Spinal cord (tissue), 10 donors: ENCODE data around the gene SCYGR7. TPM values are rescaled to one million over a fixed set of nuclear protein-coding genes. Genes with fewer than 3 reads are reported as not detected.
"Not testable (repeated sequence)": the region's sequence is repeated elsewhere in the genome, so short reads cannot be mapped to it uniquely, and the experiment has no call there.

Experiments used
- DNase-seq, 6 donors: peaks; one replicate each; pipeline versions ENCODE4 v3.0.0 to v3.0.0-alpha.2; 2013 to 2015; ENCODE audit warnings: low spot score in 6 of 6, low read depth in 4 of 6
- H3K27ac ChIP-seq: one replicate; pipeline ENCODE4 v1.5.1; 2013; ENCODE audit warnings: low read depth, low read length, control low read depth
- H3K27me3 ChIP-seq: one replicate; pipeline ENCODE4 v1.6.1; 2013; ENCODE audit warnings: low read length; ENCODE audit not compliant: control insufficient read depth, insufficient read depth
- H3K36me3 ChIP-seq: one replicate; pipeline ENCODE4 v1.6.1; 2013; ENCODE audit warnings: low read length; ENCODE audit not compliant: control insufficient read depth, insufficient read depth
- H3K4me1 ChIP-seq: one replicate; pipeline ENCODE4 v1.6.1; 2013; ENCODE audit warnings: low read length; ENCODE audit not compliant: control insufficient read depth, insufficient read depth
- H3K4me3 ChIP-seq: one replicate; pipeline ENCODE4 v1.5.1; 2013; ENCODE audit warnings: low read depth, low read length, control low read depth
- H3K9me3 ChIP-seq: one replicate; pipeline ENCODE4 v1.6.1; 2013; ENCODE audit warnings: low read length; ENCODE audit not compliant: control insufficient read depth, insufficient read depth
- WGBS: methylation state at CpG from one replicate; pipeline ENCODE4 v1.1.5; 2013; ENCODE audit warnings: missing lambda C conversion rate; ENCODE audit not compliant: insufficient coverage; 5-methylcytosine and 5-hydroxymethylcytosine counted together
- polyA plus RNA-seq, 2 donors: library from polyadenylated mRNA; unstranded; fragments of 120-200 nt; gene quantifications; one replicate each; pipeline ENCODE4 v1.2.1, GENCODE V29; 2013; ENCODE audit not compliant: insufficient read length in 2 of 2
- total RNA-seq, 2 donors: library from RNA; depleted of rRNA in 1 of 2; stranded (reverse); fragments of 120-200 nt in 1 of 2; fragments of >200 nt in 1 of 2; gene quantifications; one replicate each; pipeline versions ENCODE4 v1.2.3 to v1.2.4, GENCODE V29; 2013 to 2014
- donor health status: healthy.

SCYGR7 gene
- total and polyA plus RNA-seq, 4 donors = not detected

- H3K9me3 ChIP-seq = no peaks in the 10 kb centered on the region
- H3K36me3 ChIP-seq = no peaks in the 10 kb centered on the region
- H3K4me1 ChIP-seq = peaks cover 14% of the 10 kb centered on the region
- H3K27ac ChIP-seq = no peak overlapping the region
- H3K27me3 ChIP-seq = no peaks in the 10 kb centered on the region
- H3K4me3 ChIP-seq = no peak overlapping the region
- WGBS = no CpG with 5 or more reads among the region's 1 CpG
- no peak for DNase-seq
Observed at GRCh38 chr2:227713291-227713690, 14.8 kb upstream of the SCYGR7 start.

DNA sequence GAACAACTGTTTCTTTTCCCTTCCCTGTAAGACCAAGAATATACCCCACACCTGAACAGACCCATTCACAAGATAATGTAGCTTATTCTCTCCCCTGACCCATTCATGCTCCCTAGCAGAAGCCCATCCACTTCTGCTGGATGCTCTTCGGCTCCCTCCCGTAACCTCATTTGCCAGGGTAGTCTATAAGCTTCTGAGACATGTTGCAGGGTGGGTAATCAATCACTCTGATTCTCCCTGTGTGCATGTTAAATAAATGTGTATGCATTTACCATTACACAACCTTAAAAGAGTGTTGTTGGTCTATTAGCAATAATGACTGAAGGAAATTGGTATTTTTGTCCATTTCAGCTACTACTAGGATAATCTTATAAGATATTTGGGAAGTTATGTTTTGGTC is 11.6 kb upstream of the SCYGR7 start:
- no peak for DNase-seq
- WGBS = no CpG with 5 or more reads among the region's 2 CpGs
- H3K9me3 ChIP-seq = no peaks in the 10 kb centered on the region
- no peaks in the 10 kb centered on the region for H3K36me3 ChIP-seq
- no peak overlapping the region for H3K4me3 ChIP-seq
- H3K4me1 ChIP-seq = peaks cover 18% of the 10 kb centered on the region
- H3K27ac ChIP-seq = no peak overlapping the region
- H3K27me3 ChIP-seq = no peaks in the 10 kb centered on the region

GRCh38 chr2:227717687-227718567 is 10.2 kb upstream of the SCYGR7 start, which contains the start of gene SLC19A3:
TSS of gene SLC19A3 (minus strand) at chr2:227718028. CDS start at chr2:227702318, 15,710 bp downstream.
- no peaks in the 10 kb centered on the region for H3K9me3 ChIP-seq
- H3K27ac ChIP-seq = peak within 1 kb of the TSS; percentile 73
- no peaks in the 10 kb centered on the region for H3K36me3 ChIP-seq
- under 1% methylated on average over 32 of the region's 35 CpGs for WGBS
- peaks cover 18% of the 10 kb centered on the region for H3K4me1 ChIP-seq
- H3K4me3 ChIP-seq = peak within 1 kb of the TSS; percentile 60
- H3K27me3 ChIP-seq = no peaks in the 10 kb centered on the region
- peak; percentile 71 to 98 (median 80) for DNase-seq

DNA sequence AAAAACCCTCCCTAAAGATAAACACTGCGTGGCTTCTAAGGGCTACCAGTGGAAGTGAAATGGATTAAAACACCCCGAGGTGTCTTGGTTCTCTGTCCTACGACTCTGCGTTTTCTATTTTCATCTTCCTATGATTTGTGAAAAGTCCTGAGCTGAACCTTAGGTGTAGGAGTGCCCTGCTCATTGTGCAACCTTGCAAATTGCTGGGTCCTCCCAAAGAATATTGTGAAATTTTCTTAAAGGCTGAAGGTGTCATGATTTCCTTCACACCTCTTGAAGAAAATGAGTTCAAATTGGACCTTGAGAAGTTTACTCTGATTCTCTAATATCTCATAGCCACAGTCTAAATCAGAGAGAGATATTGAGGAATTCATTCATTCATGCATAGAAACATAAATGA is 8.5 kb upstream of the SCYGR7 start:
- 100% methylated on average over 1 of the region's 4 CpGs for WGBS
- no peaks in the 10 kb centered on the region for H3K27me3 ChIP-seq
- peaks cover 18% of the 10 kb centered on the region for H3K4me1 ChIP-seq

DNA sequence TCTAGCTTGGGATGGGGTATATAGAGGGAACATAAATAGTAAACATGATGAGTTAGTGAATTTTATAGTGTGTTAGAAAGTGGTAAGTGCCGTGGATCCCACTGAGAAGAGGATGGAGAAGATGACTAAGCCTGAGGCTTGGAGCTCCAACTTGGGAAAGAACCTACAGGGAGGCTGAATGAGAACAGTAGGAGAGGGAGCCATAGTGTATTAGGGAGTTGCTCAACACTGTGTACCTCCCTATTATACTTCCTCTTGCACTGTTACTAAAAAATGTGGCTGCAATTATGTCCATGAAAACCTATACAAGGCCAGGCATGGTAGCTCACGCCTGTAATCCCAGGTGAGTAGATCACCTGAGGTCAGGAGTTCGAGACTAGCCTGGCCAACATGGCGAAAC is 7.5 kb upstream of the SCYGR7 start:
- Histone ChIP-seq H3K4me3 (no peak overlapping the region), H3K27me3 (no peaks in the 10 kb centered on the region), H3K9me3 (no peaks in the 10 kb centered on the region), H3K27ac (no peak overlapping the region), H3K36me3 (no peaks in the 10 kb centered on the region), H3K4me1 (peaks cover 18% of the 10 kb centered on the region)
- WGBS = 91% methylated on average over 4 of the region's 4 CpGs
- DNase-seq = no peak

More for the DNA sequence above, 8.5 kb upstream of the SCYGR7 start:
- DNase-seq = no peak
- Histone ChIP-seq H3K4me3 (no peak overlapping the region), H3K9me3 (no peaks in the 10 kb centered on the region), H3K36me3 (no peaks in the 10 kb centered on the region), H3K27ac (no peak overlapping the region)

GRCh38 chr2:227722821-227723220 is 5.3 kb upstream of the SCYGR7 start:
- not testable (repeated sequence) for H3K27ac ChIP-seq, H3K27me3 ChIP-seq, H3K4me3 ChIP-seq, DNase-seq, H3K36me3 ChIP-seq, H3K4me1 ChIP-seq, H3K9me3 ChIP-seq
- WGBS = 89% methylated on average over 3 of the region's 7 CpGs

DNA sequence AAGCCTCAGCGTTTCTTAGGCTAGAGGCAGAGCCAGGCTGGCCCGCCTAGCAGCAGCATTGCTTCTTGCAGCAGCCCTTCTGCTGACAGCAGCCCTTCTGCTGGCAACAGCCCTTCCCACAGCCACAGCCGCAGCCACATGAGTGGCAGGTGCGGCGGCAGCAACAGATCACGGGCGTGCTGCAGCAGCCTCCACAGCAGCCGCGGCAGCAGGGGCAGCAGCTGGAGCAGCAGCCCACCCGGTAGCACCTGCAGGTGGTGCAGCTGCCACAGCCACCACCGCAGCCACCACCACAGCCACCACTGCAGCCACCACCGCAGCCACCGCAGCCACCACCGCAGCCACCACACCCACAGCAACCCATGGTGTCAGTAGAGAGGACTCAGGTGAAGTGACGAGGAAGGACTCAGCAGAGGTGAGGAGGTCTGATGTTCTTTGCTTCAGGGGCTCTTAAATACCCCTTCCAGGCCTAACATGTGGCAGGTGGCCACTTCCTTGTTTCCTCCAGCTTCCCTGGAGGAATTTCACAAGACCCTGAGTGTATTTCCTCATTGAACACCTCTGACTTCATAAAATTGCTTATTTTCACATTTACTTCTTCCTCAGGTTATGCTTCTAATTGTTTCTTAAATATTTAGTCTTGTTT is 3.6 kb upstream of the SCYGR7 start, which contains the start of gene SCYGR6:
TSS of gene SCYGR6 (minus strand) at position 364 of the 646 bp plus-strand sequence. CDS start at position 364, 0 bp downstream.
- no peaks in the 10 kb centered on the region for H3K27me3 ChIP-seq

DNA sequence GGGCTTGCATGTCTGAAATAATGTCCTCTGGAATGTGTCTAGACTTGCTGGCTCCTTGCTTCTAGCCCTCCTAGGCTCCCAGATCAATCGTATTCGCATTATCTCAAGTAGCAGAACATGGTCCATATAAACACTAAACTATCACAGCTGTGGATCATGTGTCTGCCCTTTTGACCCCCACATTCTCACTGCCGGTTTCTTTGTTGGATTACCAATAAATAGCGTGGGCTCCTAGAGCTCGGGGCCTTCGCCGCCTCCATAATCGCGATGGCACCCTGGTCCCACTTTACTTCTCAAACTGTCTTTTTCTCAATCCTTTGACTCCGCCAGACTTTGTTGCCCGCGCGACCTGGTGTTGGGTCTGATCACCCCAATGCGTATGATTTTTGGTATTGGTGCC is 11.2 kb downstream of the SCYGR7 start:
- Histone ChIP-seq H3K4me1 (no peaks in the 10 kb centered on the region), H3K27ac (no peak overlapping the region), H3K36me3 (no peaks in the 10 kb centered on the region), H3K9me3 (no peaks in the 10 kb centered on the region), H3K4me3 (no peak overlapping the region), H3K27me3 (no peaks in the 10 kb centered on the region)
- WGBS = 87% methylated on average over 9 of the region's 14 CpGs
- no peak for DNase-seq

More for the DNA sequence above, 3.6 kb upstream of the SCYGR7 start, which contains the start of gene SCYGR6:
- Histone ChIP-seq H3K4me3 (no peak within 1 kb of the TSS), H3K27ac (no peak within 1 kb of the TSS), H3K36me3 (no peaks in the 10 kb centered on the region), H3K9me3 (no peaks in the 10 kb centered on the region), H3K4me1 (no peaks in the 10 kb centered on the region)
- 96% methylated on average over 5 of the region's 15 CpGs for WGBS
- no peak for DNase-seq

DNA sequence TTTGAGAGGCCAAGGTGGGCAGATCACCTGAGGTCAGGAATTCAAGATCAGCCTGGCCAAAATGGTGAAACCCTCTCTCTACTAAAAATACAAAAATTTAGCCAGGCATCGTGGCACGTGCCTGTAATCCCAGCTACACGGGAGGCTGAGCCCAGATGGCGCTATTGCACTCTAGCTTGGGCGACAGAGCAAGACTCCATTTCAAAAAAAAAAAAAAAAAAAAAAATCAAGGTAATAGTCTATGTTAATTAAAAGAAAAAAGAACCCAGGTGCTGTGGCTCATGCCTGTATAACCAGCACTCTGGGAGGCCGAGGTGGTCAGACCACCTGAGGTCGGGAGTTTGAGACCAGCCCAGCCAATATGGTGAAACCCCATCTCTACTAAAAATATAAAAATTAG is 12.6 kb downstream of the SCYGR7 start:
- H3K4me3 ChIP-seq, H3K4me1 ChIP-seq, H3K27ac ChIP-seq, H3K36me3 ChIP-seq, H3K27me3 ChIP-seq, H3K9me3 ChIP-seq, DNase-seq: not testable (repeated sequence)
- no CpG with 5 or more reads among the region's 7 CpGs for WGBS
